ENCODE data around the gene ANKRD63. TPM values are rescaled to one million over a fixed set of nuclear protein-coding genes. Genes with fewer than 3 reads are reported as not detected.
A peak's percentile ranks its signal among the peaks of the same experiment; 100 is the strongest.

Gene ANKRD63
- total and polyA plus RNA-seq, 9 of the 15 experiments (the other 6 are each of a cell fraction or from before 2014, with no cell fraction given), result 1.3 to 2.0 (median 1.8) TPM; not detected in 6

DNA sequence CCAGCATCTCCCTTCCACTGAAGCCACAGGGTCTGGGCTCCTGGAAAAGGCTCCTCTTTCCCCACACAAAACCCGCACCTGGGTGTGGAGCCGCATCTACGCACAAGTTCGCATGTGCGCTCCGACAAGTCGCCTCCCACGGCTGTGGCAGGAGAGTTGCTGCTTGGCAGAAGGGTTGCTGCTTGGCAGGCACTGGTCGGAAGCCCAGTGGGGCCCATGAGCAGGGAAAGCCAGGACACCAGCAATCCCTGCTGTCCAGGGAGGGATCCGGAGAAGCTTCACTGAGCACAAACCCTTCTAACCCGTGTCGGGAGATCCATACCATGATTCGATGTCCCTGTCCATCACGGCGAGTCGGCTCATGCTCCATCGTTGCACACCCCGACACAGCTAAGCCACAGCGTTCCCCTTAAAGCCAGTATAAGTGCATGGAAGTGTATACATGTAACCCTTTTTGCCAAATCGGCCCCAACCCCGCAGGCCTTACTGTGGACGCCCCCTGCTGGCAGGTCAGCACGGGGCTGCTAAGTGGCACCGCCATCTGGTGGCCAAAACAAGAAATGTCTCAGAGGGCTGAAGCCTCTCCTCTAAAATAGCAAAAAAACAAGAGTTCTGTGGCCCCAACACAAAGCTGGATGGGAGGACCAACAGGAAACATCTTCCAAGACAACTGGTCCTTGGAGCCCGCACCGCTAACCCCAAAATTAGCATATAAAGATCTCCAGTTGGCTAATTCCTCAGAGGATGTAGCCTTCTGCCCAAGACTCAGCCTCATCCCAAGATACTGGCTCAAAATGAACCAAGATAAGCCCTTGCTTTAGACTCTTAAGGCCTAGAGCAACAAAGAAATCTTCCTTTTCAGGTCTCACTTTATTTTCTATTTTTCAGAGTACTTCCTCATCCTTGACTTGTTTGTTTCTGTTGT, 8.3 kb downstream of the ANKRD63 start (continued):
- TF ChIP-seq NCOA4 (IDR thresholded peaks at IDR 0.05; ENCODE audit: partially characterized antibody) (no peak), ZNF347 (CRISPR knock-in tag; IDR thresholded peaks at IDR 0.05; ENCODE audit: low read depth) (no peak), RAD21 (CRISPR knock-in tag; conservative IDR thresholded peaks at IDR 0.05 in 1 of 2, IDR thresholded peaks at IDR 0.05 in 1 of 2) (peak; percentile 99 to 100), MCM7 (IDR thresholded peaks at IDR 0.05) (no peak), SRSF3 (IDR thresholded peaks at IDR 0.05; ENCODE audit: insufficient read depth, low read length) (no peak), SP1 (CRISPR knock-in tag; IDR thresholded peaks at IDR 0.05) (peak; percentile 60), NR2F6 (CRISPR knock-in tag; IDR thresholded peaks at IDR 0.05) (no peak), MYBL2 (IDR thresholded peaks at IDR 0.05; ENCODE audit: low read depth) (no peak), MYBL2 (CRISPR knock-in tag; IDR thresholded peaks at IDR 0.05; ENCODE audit: borderline replicate concordance) (no peak), DMBX1 (CRISPR knock-in tag; IDR thresholded peaks at IDR 0.05; ENCODE audit: borderline replicate concordance) (no peak), THRAP3 (IDR thresholded peaks at IDR 0.05; ENCODE audit: borderline replicate concordance) (no peak), RBM39 (optimal IDR thresholded peaks at IDR 0.05; ENCODE audit: low read depth, low read length) (no peak), CREM (IDR thresholded peaks at IDR 0.05; ENCODE audit: low read depth) (peak; percentile 48), JUNB (CRISPR knock-in tag; conservative IDR thresholded peaks at IDR 0.05) (no peak), ZNF584 (CRISPR knock-in tag; IDR thresholded peaks at IDR 0.05; ENCODE audit: low read depth) (no peak), ZNF561 (CRISPR knock-in tag; conservative IDR thresholded peaks at IDR 0.05) (no peak), CXXC5 (CRISPR knock-in tag; IDR thresholded peaks at IDR 0.05) (0 out of 2 replicates have a peak, but pooled peaks have one; percentile 15), ZNF766 (CRISPR knock-in tag; conservative IDR thresholded peaks at IDR 0.05) (no peak), GATAD2A (IDR thresholded peaks at IDR 0.05) (no peak), ZNF384 (IDR thresholded peaks at IDR 0.05; ENCODE audit: low read depth, low read length) (peak; percentile 86), ZC3H8 (IDR thresholded peaks at IDR 0.05) (no peak)
- TF ChIP-seq, protein P1, sequence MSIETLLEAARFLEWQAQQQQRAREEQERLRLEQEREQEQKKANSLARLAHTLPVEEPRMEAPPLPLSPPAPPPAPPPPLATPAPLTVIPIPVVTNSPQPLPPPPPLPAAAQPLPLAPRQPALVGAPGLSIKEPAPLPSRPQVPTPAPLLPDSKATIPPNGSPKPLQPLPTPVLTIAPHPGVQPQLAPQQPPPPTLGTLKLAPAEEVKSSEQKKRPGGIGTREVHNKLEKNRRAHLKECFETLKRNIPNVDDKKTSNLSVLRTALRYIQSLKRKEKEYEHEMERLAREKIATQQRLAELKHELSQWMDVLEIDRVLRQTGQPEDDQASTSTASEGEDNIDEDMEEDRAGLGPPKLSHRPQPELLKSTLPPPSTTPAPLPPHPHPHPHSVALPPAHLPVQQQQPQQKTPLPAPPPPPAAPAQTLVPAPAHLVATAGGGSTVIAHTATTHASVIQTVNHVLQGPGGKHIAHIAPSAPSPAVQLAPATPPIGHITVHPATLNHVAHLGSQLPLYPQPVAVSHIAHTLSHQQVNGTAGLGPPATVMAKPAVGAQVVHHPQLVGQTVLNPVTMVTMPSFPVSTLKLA (conservative IDR thresholded peaks at IDR 0.05), result 0 out of 4 replicates have a peak, but pooled peaks of 1 of the 2 experiments have one; percentile 22
- TF ChIP-seq, protein P2, sequence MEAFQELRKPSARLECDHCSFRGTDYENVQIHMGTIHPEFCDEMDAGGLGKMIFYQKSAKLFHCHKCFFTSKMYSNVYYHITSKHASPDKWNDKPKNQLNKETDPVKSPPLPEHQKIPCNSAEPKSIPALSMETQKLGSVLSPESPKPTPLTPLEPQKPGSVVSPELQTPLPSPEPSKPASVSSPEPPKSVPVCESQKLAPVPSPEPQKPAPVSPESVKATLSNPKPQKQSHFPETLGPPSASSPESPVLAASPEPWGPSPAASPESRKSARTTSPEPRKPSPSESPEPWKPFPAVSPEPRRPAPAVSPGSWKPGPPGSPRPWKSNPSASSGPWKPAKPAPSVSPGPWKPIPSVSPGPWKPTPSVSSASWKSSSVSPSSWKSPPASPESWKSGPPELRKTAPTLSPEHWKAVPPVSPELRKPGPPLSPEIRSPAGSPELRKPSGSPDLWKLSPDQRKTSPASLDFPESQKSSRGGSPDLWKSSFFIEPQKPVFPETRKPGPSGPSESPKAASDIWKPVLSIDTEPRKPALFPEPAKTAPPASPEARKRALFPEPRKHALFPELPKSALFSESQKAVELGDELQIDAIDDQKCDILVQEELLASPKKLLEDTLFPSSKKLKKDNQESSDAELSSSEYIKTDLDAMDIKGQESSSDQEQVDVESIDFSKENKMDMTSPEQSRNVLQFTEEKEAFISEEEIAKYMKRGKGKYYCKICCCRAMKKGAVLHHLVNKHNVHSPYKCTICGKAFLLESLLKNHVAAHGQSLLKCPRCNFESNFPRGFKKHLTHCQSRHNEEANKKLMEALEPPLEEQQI (IDR thresholded peaks at IDR 0.05), result no peak
- TF ChIP-seq, protein P3, sequence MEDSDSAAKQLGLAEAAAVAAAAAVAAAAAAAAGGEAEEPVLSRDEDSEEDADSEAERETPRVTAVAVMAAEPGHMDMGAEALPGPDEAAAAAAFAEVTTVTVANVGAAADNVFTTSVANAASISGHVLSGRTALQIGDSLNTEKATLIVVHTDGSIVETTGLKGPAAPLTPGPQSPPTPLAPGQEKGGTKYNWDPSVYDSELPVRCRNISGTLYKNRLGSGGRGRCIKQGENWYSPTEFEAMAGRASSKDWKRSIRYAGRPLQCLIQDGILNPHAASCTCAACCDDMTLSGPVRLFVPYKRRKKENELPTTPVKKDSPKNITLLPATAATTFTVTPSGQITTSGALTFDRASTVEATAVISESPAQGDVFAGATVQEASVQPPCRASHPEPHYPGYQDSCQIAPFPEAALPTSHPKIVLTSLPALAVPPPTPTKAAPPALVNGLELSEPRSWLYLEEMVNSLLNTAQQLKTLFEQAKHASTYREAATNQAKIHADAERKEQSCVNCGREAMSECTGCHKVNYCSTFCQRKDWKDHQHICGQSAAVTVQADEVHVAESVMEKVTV (CRISPR knock-in tag; IDR thresholded peaks at IDR 0.05), result peak; percentile 96

Measured in K562 (cell line).